Coronary artery (tissue), 2 donors: ENCODE measurements around the gene STAP2.
"Not testable (repeated sequence)": the region's sequence is repeated elsewhere in the genome, so short reads cannot be mapped to it uniquely, and the experiment has no call there.

Experiments used
- DNase-seq: peaks from one replicate; pipeline ENCODE4 v3.0.0-alpha.2; 2017; ENCODE audit warnings: low spot score
- H3K27ac ChIP-seq, 2 donors: fragments of 200-600 bp; sonication (generic); one replicate each; pipeline ENCODE4 v1.5.1; 2016 to 2019
- H3K4me3 ChIP-seq: fragments of 200-600 bp; sonication (generic); 2 replicates; pipeline ENCODE4 v1.5.1; 2016; ENCODE audit warnings: mild to moderate bottlenecking, moderate library complexity
- TF ChIP-seq, protein P1 (sequence below): fragments of 200-600 bp; sonication (generic); IDR thresholded peaks from one replicate; pipeline ENCODE4 v1.5.1; 2019; ENCODE audit warnings: antibody characterized with exemption

STAP2 gene

DNA sequence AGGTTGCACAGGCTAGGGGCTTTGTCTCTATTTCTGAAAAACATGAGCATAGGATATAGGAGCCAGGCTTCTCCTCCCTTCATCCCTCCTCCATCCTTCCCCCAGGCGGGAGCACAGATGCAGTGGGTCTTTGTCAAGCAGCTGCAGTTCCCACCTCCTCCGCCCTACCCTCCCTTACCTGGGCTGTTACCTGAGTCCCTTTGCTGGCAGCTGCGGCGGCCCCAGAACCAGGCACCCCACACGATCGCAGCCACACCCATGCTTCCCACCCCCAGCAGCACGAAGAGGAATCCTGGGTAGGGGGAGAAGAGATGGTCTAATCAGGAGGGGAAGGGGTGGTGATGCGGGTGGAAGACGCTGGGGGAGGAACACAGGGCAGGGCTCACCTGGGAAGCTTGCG is 44.2 kb downstream of the STAP2 start:
- TF ChIP-seq, protein P1, sequence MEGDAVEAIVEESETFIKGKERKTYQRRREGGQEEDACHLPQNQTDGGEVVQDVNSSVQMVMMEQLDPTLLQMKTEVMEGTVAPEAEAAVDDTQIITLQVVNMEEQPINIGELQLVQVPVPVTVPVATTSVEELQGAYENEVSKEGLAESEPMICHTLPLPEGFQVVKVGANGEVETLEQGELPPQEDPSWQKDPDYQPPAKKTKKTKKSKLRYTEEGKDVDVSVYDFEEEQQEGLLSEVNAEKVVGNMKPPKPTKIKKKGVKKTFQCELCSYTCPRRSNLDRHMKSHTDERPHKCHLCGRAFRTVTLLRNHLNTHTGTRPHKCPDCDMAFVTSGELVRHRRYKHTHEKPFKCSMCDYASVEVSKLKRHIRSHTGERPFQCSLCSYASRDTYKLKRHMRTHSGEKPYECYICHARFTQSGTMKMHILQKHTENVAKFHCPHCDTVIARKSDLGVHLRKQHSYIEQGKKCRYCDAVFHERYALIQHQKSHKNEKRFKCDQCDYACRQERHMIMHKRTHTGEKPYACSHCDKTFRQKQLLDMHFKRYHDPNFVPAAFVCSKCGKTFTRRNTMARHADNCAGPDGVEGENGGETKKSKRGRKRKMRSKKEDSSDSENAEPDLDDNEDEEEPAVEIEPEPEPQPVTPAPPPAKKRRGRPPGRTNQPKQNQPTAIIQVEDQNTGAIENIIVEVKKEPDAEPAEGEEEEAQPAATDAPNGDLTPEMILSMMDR = no peak
- no peak overlapping the region for H3K27ac ChIP-seq
- DNase-seq = no peak
- H3K4me3 ChIP-seq = no peak overlapping the region

DNA sequence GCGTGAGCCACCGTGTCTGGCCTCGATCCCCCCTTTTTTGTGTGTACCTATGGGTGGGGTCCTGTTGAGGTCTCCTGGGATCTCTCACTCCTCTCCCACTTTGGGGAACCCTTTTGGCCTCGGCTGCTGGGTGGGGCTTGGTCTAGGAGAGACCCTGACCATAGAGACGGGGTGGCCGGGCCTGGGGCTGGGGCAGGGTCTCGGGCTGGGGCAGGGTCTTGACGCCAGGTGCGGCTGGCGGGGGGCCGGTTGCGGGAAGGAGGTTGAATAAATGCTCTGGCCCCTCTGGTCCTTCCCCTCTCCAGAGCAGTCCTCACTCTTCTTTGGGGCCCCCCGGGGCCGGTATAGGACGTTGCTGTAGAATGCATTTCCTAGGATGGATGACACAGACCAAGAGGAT is 46.1 kb downstream of the STAP2 start:
- Histone ChIP-seq H3K27ac (no peak overlapping the region), H3K4me3 (no peak overlapping the region)
- DNase-seq = no peak
- TF ChIP-seq, protein P1 = no peak

DNA sequence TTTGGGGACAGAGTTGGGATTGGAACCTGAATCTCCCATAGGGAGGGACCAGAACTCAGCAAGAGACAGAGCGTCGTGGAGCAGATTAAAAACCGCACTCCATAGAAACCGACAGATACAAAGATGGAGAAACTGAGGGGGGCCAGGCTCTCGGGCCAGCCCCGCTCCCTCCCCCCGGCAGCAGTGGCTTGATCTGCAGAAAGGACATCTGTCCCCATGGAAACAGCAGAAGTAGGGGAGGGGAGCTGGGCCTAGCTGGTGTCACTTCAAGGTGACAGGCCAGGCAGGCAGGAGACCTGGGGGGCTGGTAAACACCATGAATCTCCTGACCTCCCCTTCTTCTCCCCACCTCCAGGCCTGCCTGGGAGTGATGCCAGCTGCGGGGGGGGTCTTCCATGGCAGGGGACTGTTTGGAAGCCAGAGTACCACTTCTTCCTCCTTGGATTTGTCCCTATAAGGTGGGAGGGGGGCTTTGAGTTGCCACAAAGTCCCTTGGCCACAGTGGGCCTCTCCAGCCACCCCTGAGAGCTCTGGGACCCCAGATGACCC is 47.4 kb downstream of the STAP2 start:
- TF ChIP-seq, protein P1 = no peak
- H3K4me3 ChIP-seq = no peak overlapping the region

GRCh38 chr19:4288091-4288777 is 50.4 kb downstream of the STAP2 start:
- no peak overlapping the region for H3K27ac ChIP-seq
- no peak for DNase-seq
- TF ChIP-seq, protein P1 = no peak
- H3K4me3 ChIP-seq = no peak overlapping the region

More for the DNA sequence above, 47.4 kb downstream of the STAP2 start:
- H3K27ac ChIP-seq = no peak overlapping the region
- DNase-seq = no peak

DNA sequence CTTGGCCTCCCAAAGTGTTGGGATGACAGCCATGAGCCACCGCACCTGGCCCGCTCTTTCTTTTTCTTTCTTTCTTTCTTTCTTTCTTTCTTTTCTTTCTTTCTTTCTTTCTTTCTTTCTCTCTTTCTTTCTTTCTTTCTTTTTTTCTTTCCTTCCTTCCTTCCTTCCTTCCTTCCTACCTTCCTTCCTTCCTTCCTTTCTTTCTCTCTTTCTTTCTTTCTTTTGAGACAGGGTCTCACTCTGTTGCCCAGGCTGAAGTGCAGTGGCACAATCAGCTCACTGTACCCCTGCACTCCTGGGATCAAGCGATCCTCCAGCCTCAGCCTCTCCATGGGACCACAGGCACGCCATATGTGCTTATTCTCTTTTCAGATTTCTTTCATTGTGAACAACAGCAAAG is 52.5 kb downstream of the STAP2 start:
- H3K27ac ChIP-seq, H3K4me3 ChIP-seq, DNase-seq: not testable (repeated sequence)

GRCh38 chr19:4284974-4285373 is 53.7 kb downstream of the STAP2 start:
- TF ChIP-seq, protein P1 = no peak
- no peak for DNase-seq
- Histone ChIP-seq H3K4me3 (no peak overlapping the region), H3K27ac (no peak overlapping the region)

DNA sequence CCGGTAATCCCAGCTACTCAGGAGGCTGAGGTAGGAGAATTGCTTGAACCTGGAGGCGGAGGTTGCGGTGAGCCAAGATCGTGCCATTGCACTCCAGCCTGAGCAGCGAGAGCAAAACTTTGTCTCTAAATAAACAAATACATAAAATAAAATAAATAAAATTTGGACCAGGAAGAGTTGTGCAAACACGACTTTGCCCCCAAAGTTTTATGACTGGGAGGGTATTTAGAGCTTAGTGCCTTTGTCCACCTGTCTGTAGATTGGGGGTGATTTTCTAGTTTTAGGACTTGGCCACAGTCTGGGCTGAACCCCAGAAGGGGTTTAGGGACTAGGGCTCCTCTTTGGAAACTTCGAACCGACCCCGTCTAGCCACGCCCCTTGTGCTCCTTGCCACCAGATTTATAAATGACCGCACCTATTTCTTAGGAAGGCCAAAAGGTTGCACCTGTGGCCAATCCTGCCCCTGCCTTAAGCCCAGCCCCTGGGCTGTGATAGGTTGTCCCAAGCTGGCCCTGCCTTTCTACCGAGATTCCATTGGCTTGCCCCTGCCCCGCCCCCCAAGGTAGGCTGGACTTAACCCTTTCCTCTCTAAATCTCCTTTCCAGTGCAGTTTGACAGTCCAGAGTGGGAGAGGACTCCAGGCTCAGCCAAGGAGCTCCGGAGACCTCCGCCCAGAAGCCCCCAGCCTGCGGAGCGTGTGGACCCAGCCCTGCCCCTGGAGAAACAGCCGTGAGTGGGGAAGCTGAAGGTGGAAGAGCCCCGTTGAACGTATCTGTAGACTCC is 54.3 kb downstream of the STAP2 start:
- H3K4me3 ChIP-seq = no peak overlapping the region
- DNase-seq = no peak
- no peak overlapping the region for H3K27ac ChIP-seq
- TF ChIP-seq, protein P1 = no peak
